OCI-LY3 (cell line): Measurements from ENCODE around the gene SRCIN1.

Experiments used
- CTCF ChIP-seq: fragments of 200-600, 300-600 bp; sonication (generic); IDR thresholded peaks from 2 replicates; pipeline ENCODE4 v1.5.1; 2014; ENCODE audit warnings: antibody characterized with exemption, low read length, low read depth
- EZH2phosphoT487 ChIP-seq: fragments of 200-600 bp; shearing (Covaris generic); IDR thresholded peaks from 2 replicates; pipeline ENCODE4 v1.6.1; 2018; ENCODE audit warnings: antibody characterized with exemption, mixed run types, low read depth

GRCh38 chr17:38621538-38621937 is 15.8 kb upstream of the SRCIN1 start:
- TF ChIP-seq CTCF (no peak), EZH2phosphoT487 (no peak)
